ENCODE measurements around the gene SNCAIP. TPM values are rescaled to one million over a fixed set of nuclear protein-coding genes. Genes with fewer than 3 reads are reported as not detected.

SNCAIP gene
- total RNA-seq, 1 experiment from 2014 or later: 3.0 TPM

DNA sequence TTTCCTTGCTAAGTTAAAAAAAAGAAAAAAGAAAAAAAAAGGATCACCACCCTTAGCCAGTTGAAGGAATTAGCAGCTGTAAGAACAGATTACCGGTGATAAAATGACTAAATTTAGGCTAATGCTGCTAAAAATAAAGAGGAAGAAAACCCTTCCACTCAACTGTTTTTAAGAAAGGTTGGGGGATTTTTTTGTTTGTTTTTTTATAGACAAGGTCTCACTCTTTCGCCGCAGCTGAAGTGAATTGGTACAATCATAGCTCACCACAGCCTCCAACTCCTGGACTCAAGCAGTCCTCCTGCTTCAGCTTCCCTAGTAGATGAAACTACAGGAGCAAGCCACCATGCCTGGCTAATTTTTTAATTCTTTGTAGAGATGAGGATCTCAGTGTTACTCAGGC lies 101.7 kb downstream of the SNCAIP start:
- Histone ChIP-seq H3T11ph (ENCODE audit: low read length) (no peak overlapping the region), H2AK5ac (ENCODE audit: insufficient read length, low read length) (no peak overlapping the region), H3K4me2 (ENCODE audit: insufficient read depth, insufficient read length, low read length) (no peak overlapping the region), H2BK20ac (ENCODE audit: low read depth, low read length, poor library complexity, severe bottlenecking) (no peak overlapping the region), H3K14ac (ENCODE audit: insufficient read depth, low read length) (no peak overlapping the region), H3K27me3 (ENCODE audit: insufficient read depth, low read length) (no peaks in the 10 kb centered on the region), H3K79me2 (ENCODE audit: insufficient read depth, low read length) (no peaks in the 10 kb centered on the region), H2BK120ac (ENCODE audit: low read depth, low read length, poor library complexity, severe bottlenecking) (no peak overlapping the region), H3K4ac (ENCODE audit: low read depth, low read length) (no peak overlapping the region), H3K9me3 (ENCODE audit: control insufficient read depth, low read depth, low read length) (no peaks in the 10 kb centered on the region), H2BK12ac (ENCODE audit: insufficient read length, low read depth, low read length) (no peak overlapping the region), H3K56ac (ENCODE audit: insufficient read length, low read depth, low read length) (no peak overlapping the region), H3K18ac (ENCODE audit: insufficient read length, low read depth, low read length) (no peak overlapping the region), H2BK15ac (ENCODE audit: low read depth, low read length) (no peak overlapping the region), H3K27ac (ENCODE audit: insufficient read length, low read depth, low read length) (no peak overlapping the region), H2AFZ (ENCODE audit: low read length) (no peak overlapping the region), H3K79me1 (ENCODE audit: insufficient read depth, low read depth, low read length, poor library complexity, severe bottlenecking) (no peaks in the 10 kb centered on the region), H3K23me2 (ENCODE audit: insufficient read length, low read depth, low read length, poor library complexity, severe bottlenecking) (no peaks in the 10 kb centered on the region), H3K4me1 (ENCODE audit: insufficient read depth, low read length) (no peaks in the 10 kb centered on the region), H4K8ac (replicated peaks; ENCODE audit: insufficient read length, low read depth, low read length) (no peak overlapping the region), H4K5ac (ENCODE audit: insufficient read length, low read depth, low read length) (no peak overlapping the region), H3K9ac (ENCODE audit: extremely low read depth, insufficient read length, low read length) (no peak overlapping the region), H3K23ac (ENCODE audit: insufficient read length, low read depth, low read length) (no peak overlapping the region), H2BK5ac (ENCODE audit: insufficient read length, low read length) (no peak overlapping the region), H4K20me1 (ENCODE audit: control insufficient read depth, insufficient read depth, insufficient read length) (no peaks in the 10 kb centered on the region), H4K91ac (ENCODE audit: insufficient read length, low read depth, low read length) (no peak overlapping the region)
- Mint-ChIP-seq H3K27me3 (ENCODE audit: low read depth) (no peaks in the 10 kb centered on the region), H3K9me3 (no peaks in the 10 kb centered on the region), H3K36me3 (ENCODE audit: insufficient read depth in 1 of 3, low read depth in 3 of 3) (no peaks in the 10 kb centered on the region), H3K4me3 (no peak overlapping the region), H3K27ac (no peak overlapping the region), H3K4me1 (peaks cover 15 to 22% of the 10 kb centered on the region in 2 experiments)
- TF ChIP-seq, protein P1, sequence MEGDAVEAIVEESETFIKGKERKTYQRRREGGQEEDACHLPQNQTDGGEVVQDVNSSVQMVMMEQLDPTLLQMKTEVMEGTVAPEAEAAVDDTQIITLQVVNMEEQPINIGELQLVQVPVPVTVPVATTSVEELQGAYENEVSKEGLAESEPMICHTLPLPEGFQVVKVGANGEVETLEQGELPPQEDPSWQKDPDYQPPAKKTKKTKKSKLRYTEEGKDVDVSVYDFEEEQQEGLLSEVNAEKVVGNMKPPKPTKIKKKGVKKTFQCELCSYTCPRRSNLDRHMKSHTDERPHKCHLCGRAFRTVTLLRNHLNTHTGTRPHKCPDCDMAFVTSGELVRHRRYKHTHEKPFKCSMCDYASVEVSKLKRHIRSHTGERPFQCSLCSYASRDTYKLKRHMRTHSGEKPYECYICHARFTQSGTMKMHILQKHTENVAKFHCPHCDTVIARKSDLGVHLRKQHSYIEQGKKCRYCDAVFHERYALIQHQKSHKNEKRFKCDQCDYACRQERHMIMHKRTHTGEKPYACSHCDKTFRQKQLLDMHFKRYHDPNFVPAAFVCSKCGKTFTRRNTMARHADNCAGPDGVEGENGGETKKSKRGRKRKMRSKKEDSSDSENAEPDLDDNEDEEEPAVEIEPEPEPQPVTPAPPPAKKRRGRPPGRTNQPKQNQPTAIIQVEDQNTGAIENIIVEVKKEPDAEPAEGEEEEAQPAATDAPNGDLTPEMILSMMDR (conservative IDR thresholded peaks at IDR 0.05): no peak
- DNase-seq: no peak
- no CpG with 5 or more reads among the region's 3 CpGs for WGBS (ENCODE audit: extremely low coverage, insufficient read length, low lambda C conversion rate)
